Left ventricle myocardium inferior (tissue), 1 donor: ENCODE results near the gene FMNL3. TPM values are rescaled to one million over a fixed set of nuclear protein-coding genes. Genes with fewer than 3 reads are reported as not detected.
"Not testable (repeated sequence)": the region's sequence is repeated elsewhere in the genome, so short reads cannot be mapped to it uniquely, and the experiment has no call there.

Experiments
- DNase-seq: peaks from one replicate; pipeline ENCODE4 v3.0.0-alpha.2; 2020
- H3K27ac ChIP-seq: fragments of 200-600 bp; replicated peaks from 2 replicates; pipeline ENCODE4 v1.8.0; 2021
- H3K27me3 ChIP-seq: fragments of 200-600 bp; 2 replicates; pipeline ENCODE4 v1.8.0; 2021; ENCODE audit warnings: low read depth
- H3K36me3 ChIP-seq: fragments of 200-600 bp; 2 replicates; pipeline ENCODE4 v1.8.0; 2021
- H3K4me1 ChIP-seq: fragments of 200-600 bp; 2 replicates; pipeline ENCODE4 v1.8.0; 2021
- H3K4me3 ChIP-seq: fragments of 200-600 bp; 2 replicates; pipeline ENCODE4 v1.8.0; 2021; ENCODE audit warnings: mild to moderate bottlenecking, moderate library complexity
- H3K9me3 ChIP-seq: fragments of 200-600 bp; replicated peaks from 2 replicates; pipeline ENCODE4 v1.8.0; 2021
- CTCF ChIP-seq: fragments of 200-600 bp; IDR thresholded peaks from 2 replicates; pipeline ENCODE4 v1.8.0; 2021; ENCODE audit warnings: antibody characterized with exemption, mild to moderate bottlenecking, borderline replicate concordance
- intact Hi-C: fragments of 100-400 bp; cut with micrococcal nuclease; formaldehyde crosslinking; loops from one replicate; pipeline ENCODE4 v1.11.0; 2022
- total RNA-seq: library from RNA; stranded (reverse); fragmentation: NEBNext Ultra II Directional; extraction: Animal tissue kit (Norgen Biotek cat#: 25700); gene quantifications from one replicate; pipeline ENCODE4 v1.2.1, GENCODE V29; 2021
- donor health status: DM: no; HTN: yes; CAD: no; lungs with severe emphysema.

FMNL3 gene
- total RNA-seq, 1 donor from 2014 or later: 10.4 TPM

GRCh38 chr12:49616533-49617219 is 90.5 kb downstream of the FMNL3 start:
- H3K9me3 ChIP-seq: no peaks in the 10 kb centered on the region
- H3K36me3 ChIP-seq: no peaks in the 10 kb centered on the region
- no peak for TF ChIP-seq CTCF
- no peak overlapping the region for H3K27ac ChIP-seq
- DNase-seq: no peak
- H3K27me3 ChIP-seq: no peaks in the 10 kb centered on the region
- peaks cover 4% of the 10 kb centered on the region for H3K4me1 ChIP-seq
- no peak overlapping the region for H3K4me3 ChIP-seq
- intact Hi-C loops: no loop called here

GRCh38 chr12:49615725-49616124 is 91.5 kb downstream of the FMNL3 start:
- H3K27me3 ChIP-seq: no peaks in the 10 kb centered on the region
- no peaks in the 10 kb centered on the region for H3K36me3 ChIP-seq
- no peak overlapping the region for H3K27ac ChIP-seq
- TF ChIP-seq CTCF: no peak
- no peak overlapping the region for H3K4me3 ChIP-seq
- H3K9me3 ChIP-seq: peaks cover 5% of the 10 kb centered on the region
- intact Hi-C loops: no loop called here
- no peaks in the 10 kb centered on the region for H3K4me1 ChIP-seq
- DNase-seq: no peak

- Histone ChIP-seq H3K9me3 (peaks cover 10% of the 10 kb centered on the region), H3K36me3 (no peaks in the 10 kb centered on the region), H3K4me3 (no peak overlapping the region), H3K27ac (no peak overlapping the region), H3K4me1 (no peaks in the 10 kb centered on the region), H3K27me3 (no peaks in the 10 kb centered on the region)
- DNase-seq: no peak
- intact Hi-C loops: no loop called here
- no peak for TF ChIP-seq CTCF
Observed at GRCh38 chr12:49612210-49612609, 95.0 kb downstream of the FMNL3 start.

DNA sequence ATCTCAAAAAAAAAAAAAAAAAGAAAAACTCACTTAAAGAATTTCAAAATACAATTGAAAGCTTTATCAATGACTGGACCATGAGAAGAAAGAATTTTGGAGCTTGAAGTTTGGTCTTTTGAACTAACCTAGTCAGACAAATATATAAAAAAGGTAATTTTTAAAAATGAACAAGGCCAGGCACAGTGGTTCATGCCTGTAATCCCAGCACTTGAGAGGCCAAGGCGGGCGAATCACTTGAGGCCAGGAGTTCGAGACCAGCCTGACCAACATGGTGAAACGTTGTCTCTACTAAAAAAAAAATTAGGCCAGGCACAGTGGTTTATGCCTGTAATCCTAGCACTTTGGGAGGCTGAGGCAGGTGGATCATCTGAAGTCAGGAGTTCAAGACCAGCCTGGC is 96.4 kb downstream of the FMNL3 start:
- H3K4me3 ChIP-seq, H3K4me1 ChIP-seq, H3K36me3 ChIP-seq, H3K27me3 ChIP-seq, intact Hi-C loops, DNase-seq, H3K27ac ChIP-seq, H3K9me3 ChIP-seq: not testable (repeated sequence)

DNA sequence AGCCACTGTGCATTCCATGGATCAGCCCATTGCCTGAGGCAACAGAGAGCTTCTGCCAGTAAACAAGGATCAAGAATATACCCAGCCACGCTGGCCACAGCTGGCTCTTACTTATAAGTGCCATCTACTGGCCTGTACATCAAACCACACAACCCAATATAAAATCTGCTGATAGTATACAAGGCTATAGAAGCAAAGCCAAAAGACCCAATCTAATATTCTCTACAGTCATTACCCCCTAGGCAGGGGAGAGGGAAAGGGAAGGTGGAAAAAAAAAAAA is 97.4 kb downstream of the FMNL3 start:
- Histone ChIP-seq H3K4me1 (no peaks in the 10 kb centered on the region), H3K27ac (no peak overlapping the region), H3K36me3 (no peaks in the 10 kb centered on the region), H3K9me3 (peaks cover 10% of the 10 kb centered on the region), H3K27me3 (no peaks in the 10 kb centered on the region), H3K4me3 (no peak overlapping the region)
- DNase-seq: no peak
- intact Hi-C loops: no loop called here
- no peak for TF ChIP-seq CTCF

DNA sequence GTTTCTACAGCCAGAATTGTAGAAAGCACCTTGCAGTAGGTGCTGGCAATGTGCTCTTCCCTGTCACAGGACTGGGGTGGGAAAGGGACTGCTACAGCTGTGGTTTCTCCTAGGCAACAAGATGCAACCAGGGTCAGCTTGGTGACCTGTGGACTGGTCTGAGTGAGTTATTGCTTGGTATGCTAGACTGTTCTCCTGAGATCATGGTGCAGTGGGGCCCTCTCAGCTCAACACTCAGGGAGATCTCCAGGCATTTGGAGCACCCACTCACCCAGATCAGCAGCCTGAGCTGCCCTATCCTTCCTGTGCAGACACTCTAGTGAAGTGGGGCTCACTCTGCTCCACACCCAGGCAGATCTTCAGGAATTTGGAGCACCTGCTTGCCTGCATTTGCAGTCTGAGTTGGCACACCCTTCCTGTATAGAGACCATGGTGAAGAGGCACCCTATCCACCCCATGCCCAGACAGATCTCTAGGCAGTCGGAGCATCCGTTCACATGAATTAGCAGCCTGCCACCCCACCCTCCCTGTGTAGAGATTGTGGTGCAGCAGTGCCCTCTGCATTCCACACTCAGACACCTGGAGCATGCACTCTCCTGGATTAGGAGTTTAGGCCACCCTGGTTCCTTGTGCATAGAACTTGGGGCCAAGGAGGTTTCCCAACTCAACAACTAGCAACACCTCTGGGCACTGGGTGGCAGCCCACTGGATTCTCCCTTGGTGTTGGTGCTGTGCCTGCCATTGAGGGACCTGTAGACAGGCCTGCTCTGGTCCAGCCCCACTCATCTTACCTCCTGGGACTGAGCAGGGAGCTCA is 97.9 kb downstream of the FMNL3 start:
- Histone ChIP-seq H3K36me3 (no peaks in the 10 kb centered on the region), H3K9me3 (peaks cover 10% of the 10 kb centered on the region), H3K4me1 (no peaks in the 10 kb centered on the region), H3K27me3 (no peaks in the 10 kb centered on the region), H3K4me3 (no peak overlapping the region), H3K27ac (no peak overlapping the region)
- no peak for TF ChIP-seq CTCF
- DNase-seq: no peak
- intact Hi-C loops: no loop called here

- H3K4me3 ChIP-seq, intact Hi-C loops, H3K36me3 ChIP-seq, H3K9me3 ChIP-seq, DNase-seq, H3K27ac ChIP-seq, H3K4me1 ChIP-seq, H3K27me3 ChIP-seq: not testable (repeated sequence)
Observed at GRCh38 chr12:49605539-49605938, 101.7 kb downstream of the FMNL3 start, which contains the start of gene FAM186B. TSS of gene FAM186B (minus strand) at chr12:49605639. CDS start at chr12:49605477, 162 bp downstream.
